ENCODE data around the gene ACOT11. TPM values are rescaled to one million over a fixed set of nuclear protein-coding genes. Genes with fewer than 3 reads are reported as not detected.

The ACOT11 gene
- total RNA-seq, 8 experiments from 2014 or later: 0.35 to 1.9 (median 0.93) TPM

Other genes starting within 250 kb of the ACOT11 start
- gene SSBP3, start 141.8 kb upstream of the ACOT11 start, total RNA-seq: 100 to 1,000 TPM in 2 of 8 experiments, 10 to 100 TPM in 6; 11.3 to 183 (median 60.4) TPM
- not detected for gene FAM151A, start 75.3 kb downstream of the ACOT11 start, total RNA-seq
- gene MROH7, start 93.6 kb downstream of the ACOT11 start, total RNA-seq: 1 to 10 TPM in 2 of 8 experiments, under 1 TPM in 6; 0.05 to 2.1 (median 0.46) TPM
- gene TTC4, start 167.6 kb downstream of the ACOT11 start, total RNA-seq: 10 to 100 TPM; 22.2 to 38.2 (median 27.3) TPM
- 10 to 100 TPM in 2 of 8 experiments, 1 to 10 TPM in 6; 4.4 to 11.3 (median 8.4) TPM for gene PARS2, start 216.3 kb downstream of the ACOT11 start, total RNA-seq